K562 (cell line): ENCODE results near the gene IQCK.
"Not testable (repeated sequence)": the region's sequence is repeated elsewhere in the genome, so short reads cannot be mapped to it uniquely, and the experiment has no call there.

Source experiments
- BMI1 ChIP-seq: fragments of 150-350 bp; IDR thresholded peaks from 2 replicates; pipeline ENCODE4 v1.6.1; 2014; ENCODE audit warnings: low read length
- C11orf30 ChIP-seq: fragments of 450-650 bp; IDR thresholded peaks from 2 replicates; pipeline ENCODE4 v1.6.1; 2016; ENCODE audit warnings: low read depth, mild to moderate bottlenecking
- FOXK1 ChIP-seq: sonication (generic); formaldehyde crosslinking; IDR thresholded peaks from 2 replicates; pipeline ENCODE4 v1.8.0; 2022; ENCODE audit warnings: missing genetic modification reagents, mild to moderate bottlenecking, borderline replicate concordance
- HNRNPL ChIP-seq: fragments of 200-400 bp; formaldehyde crosslinking; IDR thresholded peaks from 2 replicates; pipeline ENCODE4 v1.6.1; 2017; ENCODE audit warnings: low read depth, mild to moderate bottlenecking, low read length
- HOXB6 ChIP-seq: fragments of 250-450 bp; sonication (Bioruptor Pico); IDR thresholded peaks from 2 replicates; pipeline ENCODE4 v1.5.1; 2022; ENCODE audit warnings: mild to moderate bottlenecking, borderline replicate concordance
- JUND ChIP-seq, 2 experiments: IDR thresholded peaks; 2 replicates in 1 of 2; 3 replicates in 1 of 2; pipeline ENCODE4 v1.6.1; 2011; ENCODE audit warnings: borderline replicate concordance in 2 of 2, low read depth in 2 of 2, low read length in 2 of 2, improper control_type of control experiment in 1 of 2, missing biosample characterization in 1 of 2, missing genetic modification characterization in 1 of 2, missing genetic modification reagents in 1 of 2
- MYC ChIP-seq, 2 experiments: fragments of 250-450 bp in 1 of 2; sonication (Bioruptor Pico) in 1 of 2; IDR thresholded peaks; 2 replicates each; pipeline versions ENCODE4 v1.5.1 to v1.6.1; 2012 to 2021; ENCODE audit warnings: low read depth in 2 of 2, borderline replicate concordance in 1 of 2, improper control_type of control experiment in 1 of 2, low read length in 1 of 2, mild to moderate bottlenecking in 1 of 2, moderate library complexity in 1 of 2
- NBN ChIP-seq: fragments of 450-650 bp; IDR thresholded peaks from 2 replicates; pipeline ENCODE4 v1.6.1; 2016; ENCODE audit warnings: low read depth, mild to moderate bottlenecking
- NFATC3 ChIP-seq: fragments of 450-650 bp; IDR thresholded peaks from 2 replicates; pipeline ENCODE4 v1.6.1; 2017; ENCODE audit warnings: mild to moderate bottlenecking
- XRCC5 ChIP-seq: fragments of 200-400 bp; formaldehyde crosslinking; IDR thresholded peaks from 2 replicates; pipeline ENCODE4 v1.6.1; 2017; ENCODE audit warnings: low read depth, mild to moderate bottlenecking, low read length
- ZNF778 ChIP-seq: fragments of 450-650 bp; formaldehyde crosslinking; IDR thresholded peaks from 2 replicates; pipeline ENCODE4 v1.4.0; 2020; ENCODE audit warnings: mild to moderate bottlenecking, moderate library complexity
- TF ChIP-seq, protein P1 (sequence below), 3 experiments: IDR thresholded peaks in 2 of 3; conservative IDR thresholded peaks in 1 of 3; 2 replicates each; pipeline ENCODE4 v1.5.1; 2011 to 2012; ENCODE audit warnings: low read length in 3 of 3, mild to moderate bottlenecking in 3 of 3, control low read depth in 2 of 3, improper control_type of control experiment in 1 of 3, inconsistent platforms in 1 of 3, low read depth in 1 of 3, mixed read lengths in 1 of 3, moderate library complexity in 1 of 3; ENCODE audit not compliant: insufficient read depth in 2 of 3
- TF ChIP-seq, protein P2 (sequence below): sonication (generic); formaldehyde crosslinking; IDR thresholded peaks from 2 replicates; pipeline ENCODE4 v1.8.0; 2023; ENCODE audit warnings: mild to moderate bottlenecking, missing genetic modification reagents
- TF ChIP-seq, protein P3 (sequence below): IDR thresholded peaks from 3 replicates; pipeline ENCODE4 v1.6.1; 2011; ENCODE audit warnings: borderline replicate concordance, mild to moderate bottlenecking; ENCODE audit not compliant: insufficient read length, insufficient read depth

DNA sequence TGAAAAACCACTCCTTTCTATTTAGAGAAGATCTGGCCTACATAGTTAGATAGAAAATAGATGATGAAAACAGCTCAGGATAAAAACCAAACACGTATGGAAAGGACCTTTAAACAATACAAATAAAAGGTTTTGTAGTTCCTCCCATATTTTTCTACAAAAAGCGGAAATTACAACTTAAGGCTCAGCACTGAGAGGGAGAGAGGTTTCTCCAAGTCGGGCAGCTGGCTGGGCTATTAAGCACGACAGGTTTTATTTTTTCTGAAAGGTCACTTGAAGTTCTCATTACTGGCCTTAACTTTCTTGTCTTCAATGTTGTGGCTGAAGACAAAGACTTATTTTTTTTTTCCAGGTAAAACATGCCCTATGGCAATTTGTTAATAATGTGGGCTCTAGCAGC, 83.8 kb downstream of the IQCK start:
- not testable (repeated sequence) for TF ChIP-seq JUND (IDR thresholded peaks at IDR 0.05; ENCODE audit: borderline replicate concordance, low read depth, low read length); JUND (tag; IDR thresholded peaks at IDR 0.05; ENCODE audit: borderline replicate concordance, low read depth, low read length); ZNF778 (CRISPR knock-in tag); XRCC5; NFATC3; NBN; HNRNPL; MYC (IDR thresholded peaks at IDR 0.05; ENCODE audit: low read depth, low read length); MYC (CRISPR knock-in tag; IDR thresholded peaks at IDR 0.05; ENCODE audit: borderline replicate concordance, low read depth); BMI1; HOXB6 (CRISPR knock-in tag); FOXK1 (CRISPR knock-in tag); C11orf30
- TF ChIP-seq, protein P1, sequence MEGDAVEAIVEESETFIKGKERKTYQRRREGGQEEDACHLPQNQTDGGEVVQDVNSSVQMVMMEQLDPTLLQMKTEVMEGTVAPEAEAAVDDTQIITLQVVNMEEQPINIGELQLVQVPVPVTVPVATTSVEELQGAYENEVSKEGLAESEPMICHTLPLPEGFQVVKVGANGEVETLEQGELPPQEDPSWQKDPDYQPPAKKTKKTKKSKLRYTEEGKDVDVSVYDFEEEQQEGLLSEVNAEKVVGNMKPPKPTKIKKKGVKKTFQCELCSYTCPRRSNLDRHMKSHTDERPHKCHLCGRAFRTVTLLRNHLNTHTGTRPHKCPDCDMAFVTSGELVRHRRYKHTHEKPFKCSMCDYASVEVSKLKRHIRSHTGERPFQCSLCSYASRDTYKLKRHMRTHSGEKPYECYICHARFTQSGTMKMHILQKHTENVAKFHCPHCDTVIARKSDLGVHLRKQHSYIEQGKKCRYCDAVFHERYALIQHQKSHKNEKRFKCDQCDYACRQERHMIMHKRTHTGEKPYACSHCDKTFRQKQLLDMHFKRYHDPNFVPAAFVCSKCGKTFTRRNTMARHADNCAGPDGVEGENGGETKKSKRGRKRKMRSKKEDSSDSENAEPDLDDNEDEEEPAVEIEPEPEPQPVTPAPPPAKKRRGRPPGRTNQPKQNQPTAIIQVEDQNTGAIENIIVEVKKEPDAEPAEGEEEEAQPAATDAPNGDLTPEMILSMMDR (IDR thresholded peaks at IDR 0.05 in 2 of 3, conservative IDR thresholded peaks at IDR 0.05 in 1 of 3; ENCODE audit: insufficient read depth in 2 of 3, low read depth in 1 of 3, low read length in 3 of 3): not testable (repeated sequence)
- TF ChIP-seq, protein P2, sequence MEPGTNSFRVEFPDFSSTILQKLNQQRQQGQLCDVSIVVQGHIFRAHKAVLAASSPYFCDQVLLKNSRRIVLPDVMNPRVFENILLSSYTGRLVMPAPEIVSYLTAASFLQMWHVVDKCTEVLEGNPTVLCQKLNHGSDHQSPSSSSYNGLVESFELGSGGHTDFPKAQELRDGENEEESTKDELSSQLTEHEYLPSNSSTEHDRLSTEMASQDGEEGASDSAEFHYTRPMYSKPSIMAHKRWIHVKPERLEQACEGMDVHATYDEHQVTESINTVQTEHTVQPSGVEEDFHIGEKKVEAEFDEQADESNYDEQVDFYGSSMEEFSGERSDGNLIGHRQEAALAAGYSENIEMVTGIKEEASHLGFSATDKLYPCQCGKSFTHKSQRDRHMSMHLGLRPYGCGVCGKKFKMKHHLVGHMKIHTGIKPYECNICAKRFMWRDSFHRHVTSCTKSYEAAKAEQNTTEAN: not testable (repeated sequence)
- TF ChIP-seq, protein P3, sequence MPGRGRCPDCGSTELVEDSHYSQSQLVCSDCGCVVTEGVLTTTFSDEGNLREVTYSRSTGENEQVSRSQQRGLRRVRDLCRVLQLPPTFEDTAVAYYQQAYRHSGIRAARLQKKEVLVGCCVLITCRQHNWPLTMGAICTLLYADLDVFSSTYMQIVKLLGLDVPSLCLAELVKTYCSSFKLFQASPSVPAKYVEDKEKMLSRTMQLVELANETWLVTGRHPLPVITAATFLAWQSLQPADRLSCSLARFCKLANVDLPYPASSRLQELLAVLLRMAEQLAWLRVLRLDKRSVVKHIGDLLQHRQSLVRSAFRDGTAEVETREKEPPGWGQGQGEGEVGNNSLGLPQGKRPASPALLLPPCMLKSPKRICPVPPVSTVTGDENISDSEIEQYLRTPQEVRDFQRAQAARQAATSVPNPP: not testable (repeated sequence)
